HCT116 (cell line): ENCODE results near the gene FOXF2. TPM values are rescaled to one million over a fixed set of nuclear protein-coding genes. Genes with fewer than 3 reads are reported as not detected.

Experiments
- ATAC-seq: fragments of 200-7000 bp; cut with Tn5 transposase; 2 replicates; pipeline ENCODE4 v1.9.1; 2020; ENCODE audit warnings: mild to moderate bottlenecking, moderate library complexity
- BruUV-seq: library from RNA; stranded (reverse); fragments of 400-500 nt; replicated peaks from 2 replicates; lab custom pipeline; 2021; lab: Mats Ljungman, UMichigan
- CTCF ChIA-PET: fragments of 300-600 bp; sonication (Branson Sonifier 250); formaldehyde crosslinking; loops from one replicate; lab custom pipeline; 2021; ENCODE audit warnings: antibody characterized with exemption; lab: Charles Lee
- POLR2A ChIA-PET: fragments of 300-600, 350-600 bp; sonication (Branson Sonifier 250); formaldehyde crosslinking; loops from one replicate; lab custom pipeline; 2021; ENCODE audit warnings: antibody characterized with exemption; lab: Charles Lee
- RAD21 ChIA-PET, 2 experiments: fragments of 300-600 bp; sonication (Branson Sonifier 250); formaldehyde crosslinking; loops; one replicate each; lab custom pipeline; 2023; ENCODE audit warnings: low total read pairs in 2 of 2; ENCODE audit not compliant: uncharacterized antibody in 2 of 2, unreplicated experiment in 2 of 2, low non-redundant PET in 1 of 2; lab: Charles Lee
- DNase-seq: peaks from one replicate; pipeline ENCODE4 v3.0.0-alpha.2; 2010; ENCODE audit warnings: low read depth, low spot score
- H2AFZ ChIP-seq: fragments of 200-600 bp; shearing (Covaris generic), sonication (generic); 2 replicates; pipeline ENCODE4 v1.6.1; 2017; ENCODE audit warnings: low read depth, mixed run types, mixed read lengths, antibody characterized with exemption, low read length; ENCODE audit not compliant: poor library complexity, severe bottlenecking
- H3K27ac ChIP-seq: 2 replicates; pipeline ENCODE4 v1.5.1; 2012; ENCODE audit warnings: low read depth, low read length
- H3K27me3 ChIP-seq: fragments of 200-600 bp; sonication (generic); 2 replicates; pipeline ENCODE4 v1.6.1; 2016; ENCODE audit warnings: mixed run types, low read length, mixed read lengths; ENCODE audit not compliant: insufficient read depth
- H3K36me3 ChIP-seq, 2 experiments: fragments of 200-500 bp in 1 of 2; fragments of 200-600 bp in 1 of 2; sonication (Bioruptor generic) in 1 of 2; sonication (generic) in 1 of 2; 2 replicates each; pipeline versions ENCODE4 v1.5.1 to v1.6.1; 2014 to 2016; ENCODE audit warnings: low read length in 2 of 2, inconsistent platforms in 1 of 2, mixed read lengths in 1 of 2, mixed run types in 1 of 2; ENCODE audit not compliant: insufficient read depth in 2 of 2, control insufficient read depth in 1 of 2
- H3K4me1 ChIP-seq, 2 experiments: fragments of 200-600 bp in 1 of 2; sonication (generic) in 1 of 2; 2 replicates each; pipeline versions ENCODE4 v1.5.1 to v1.6.1; 2012 to 2017; ENCODE audit warnings: low read length in 2 of 2, inconsistent platforms in 1 of 2, mild to moderate bottlenecking in 1 of 2, mixed read lengths in 1 of 2, mixed run types in 1 of 2, moderate library complexity in 1 of 2; ENCODE audit not compliant: insufficient read depth in 2 of 2, control insufficient read depth in 1 of 2
- H3K4me2 ChIP-seq: fragments of 200-600 bp; sonication (generic); 2 replicates; pipeline ENCODE4 v1.6.1; 2017; ENCODE audit warnings: mixed run types, low read length, mixed read lengths
- H3K4me3 ChIP-seq, 2 experiments: fragments of 200-600 bp in 1 of 2; sonication (generic) in 1 of 2; replicated peaks in 1 of 2; 2 replicates each; pipeline ENCODE4 v1.5.1; 2011 to 2016; ENCODE audit warnings: low read length in 2 of 2, control low read depth in 1 of 2, low read depth in 1 of 2, mild to moderate bottlenecking in 1 of 2, mixed read lengths in 1 of 2, mixed run types in 1 of 2
- H3K79me2 ChIP-seq: fragments of 200-600 bp; sonication (generic); 2 replicates; pipeline ENCODE4 v1.6.1; 2017; ENCODE audit warnings: mild to moderate bottlenecking, mixed run types, low read length, moderate library complexity, mixed read lengths; ENCODE audit not compliant: insufficient read depth
- H3K9ac ChIP-seq: fragments of 200-600 bp; sonication (generic); 2 replicates; pipeline ENCODE4 v1.6.1; 2016; ENCODE audit warnings: low read length, mixed read lengths
- H3K9me2 ChIP-seq: fragments of 200-600 bp; sonication (generic), shearing (Covaris generic); 2 replicates; pipeline ENCODE4 v1.6.1; 2017; ENCODE audit warnings: mixed run types, mild to moderate bottlenecking, moderate library complexity; ENCODE audit not compliant: insufficient read depth
- H3K9me3 ChIP-seq, 2 experiments: fragments of 200-500 bp in 1 of 2; fragments of 200-600 bp in 1 of 2; sonication (Bioruptor generic) in 1 of 2; sonication (generic) in 1 of 2; 2 replicates each; pipeline ENCODE4 v1.6.1; 2014 to 2017; ENCODE audit warnings: low read length in 2 of 2, mixed read lengths in 2 of 2, inconsistent platforms in 1 of 2, low read depth in 1 of 2, mild to moderate bottlenecking in 1 of 2, mixed run types in 1 of 2, moderate library complexity in 1 of 2; ENCODE audit not compliant: control insufficient read depth in 1 of 2, insufficient read depth in 1 of 2
- H4K20me1 ChIP-seq: fragments of 200-600 bp; sonication (generic), shearing (Covaris generic); 2 replicates; pipeline ENCODE4 v1.6.1; 2017; ENCODE audit warnings: mixed run types, mild to moderate bottlenecking, moderate library complexity; ENCODE audit not compliant: insufficient read depth
- ATF3 ChIP-seq: IDR thresholded peaks from 2 replicates; pipeline ENCODE4 v1.6.1; 2012
- CTCF ChIP-seq, 3 experiments: fragments of 200-600 bp in 1 of 3; sonication (generic) in 1 of 3; IDR thresholded peaks in 2 of 3; conservative IDR thresholded peaks in 1 of 3; 2 replicates each; pipeline ENCODE4 v1.5.1; 2012 to 2017; ENCODE audit warnings: low read depth in 2 of 3, low read length in 2 of 3, antibody characterized with exemption in 1 of 3, borderline replicate concordance in 1 of 3, control low read depth in 1 of 3, mild to moderate bottlenecking in 1 of 3, mixed read lengths in 1 of 3, mixed run types in 1 of 3, moderate library complexity in 1 of 3; ENCODE audit not compliant: insufficient read depth in 1 of 3
- ELF1 ChIP-seq: IDR thresholded peaks from 2 replicates; pipeline ENCODE4 v1.6.1; 2012; ENCODE audit warnings: low read depth, borderline replicate concordance
- EZH2 ChIP-seq: fragments of 200-600 bp; sonication (generic); IDR thresholded peaks from 2 replicates; pipeline ENCODE4 v1.6.1; 2017; ENCODE audit warnings: antibody characterized with exemption, mixed run types
- JUND ChIP-seq: IDR thresholded peaks from 2 replicates; pipeline ENCODE4 v1.6.1; 2012
- MAX ChIP-seq: IDR thresholded peaks from 2 replicates; pipeline ENCODE4 v1.6.1; 2012
- RAD21 ChIP-seq: IDR thresholded peaks from 2 replicates; pipeline ENCODE4 v1.6.1; 2012; ENCODE audit warnings: low read depth, mild to moderate bottlenecking
- SP1 ChIP-seq: IDR thresholded peaks from 2 replicates; pipeline ENCODE4 v1.6.1; 2012; ENCODE audit warnings: low read depth
- ZBTB33 ChIP-seq: IDR thresholded peaks from 2 replicates; pipeline ENCODE4 v1.6.1; 2011; ENCODE audit warnings: mild to moderate bottlenecking, low read length, moderate library complexity; ENCODE audit not compliant: insufficient replicate concordance; ENCODE audit errors: extremely low read depth
- intact Hi-C: fragments of 100-400 bp; cut with micrococcal nuclease; formaldehyde crosslinking; loops from 2 replicates; pipeline ENCODE4 v1.10.0; 2022
- total RNA-seq: library from RNA; stranded (reverse); gene quantifications from one replicate; pipeline ENCODE4 v1.2.1, GENCODE V29; 2021; ENCODE audit not compliant: unreplicated experiment

The FOXF2 gene
- total RNA-seq, 1 experiment from 2014 or later = not detected

- ChIA-PET RAD21 (no interaction called here), POLR2A (no interaction called here), CTCF (no interaction called here)
- no peaks in the 10 kb centered on the region for H3K9me3 ChIP-seq
- TF ChIP-seq MAX (no peak), ELF1 (no peak), EZH2 (no peak), ZBTB33 (no peak), JUND (no peak), ATF3 (no peak), SP1 (no peak), RAD21 (no peak), CTCF (IDR thresholded peaks at IDR 0.05 in 2 of 3, conservative IDR thresholded peaks at IDR 0.05 in 1 of 3; ENCODE audit: borderline replicate concordance in 1 of 3, insufficient read depth in 1 of 3, low read depth in 2 of 3, low read length in 2 of 3) (no peak)
- no peak overlapping the region for H3K4me2 ChIP-seq
- no peak overlapping the region for H3K4me3 ChIP-seq
- no peak for ATAC-seq
- no peak overlapping the region for H3K9ac ChIP-seq
- intact Hi-C loops = no loop called here
- DNase-seq = no peak
- no TSS peak for BruUV-seq
- no peaks in the 10 kb centered on the region for H3K9me2 ChIP-seq
- H3K36me3 ChIP-seq = no peaks in the 10 kb centered on the region
- no peaks in the 10 kb centered on the region for H3K27me3 ChIP-seq
- no peak overlapping the region for H2AFZ ChIP-seq
- no peak overlapping the region for H3K27ac ChIP-seq
- H4K20me1 ChIP-seq = no peaks in the 10 kb centered on the region
- no peaks in the 10 kb centered on the region for H3K79me2 ChIP-seq
- H3K4me1 ChIP-seq = 0 out of 4 replicates have a peak, but pooled peaks cover 0 to 3% of the 10 kb centered on the region in 2 experiments
These were observed 9.9 kb downstream of the FOXF2 start for GRCh38 chr6:1399085-1399780.
